ENCODE data around the gene SLC37A4.
"Not testable (repeated sequence)": the region's sequence is repeated elsewhere in the genome, so short reads cannot be mapped to it uniquely, and the experiment has no call there.

Gene SLC37A4

GRCh38 chr11:119030329-119031047 is at the start of gene SLC37A4:
Gene SLC37A4, minus strand, starts transcription at chr11:119030877.
- peak; percentile 99 for DNase-seq (ENCODE audit: low read depth)

- DNase-seq (ENCODE audit: low read depth) = no peak
Observed at GRCh38 chr11:119078675-119079420, 48.2 kb upstream of the SLC37A4 start.

- DNase-seq (ENCODE audit: low read depth) = no peak
Observed at GRCh38 chr11:119077839-119078238, 47.2 kb upstream of the SLC37A4 start.

- DNase-seq (ENCODE audit: low read depth) = peak; percentile 97
Observed at GRCh38 chr11:119067371-119068222, 36.9 kb upstream of the SLC37A4 start, which contains the start of gene VPS11. Gene VPS11, plus strand, starts transcription at chr11:119067818. Its CDS starts 6 bp downstream, at chr11:119067824.

GRCh38 chr11:119065369-119065768 is 34.7 kb upstream of the SLC37A4 start:
- no peak for DNase-seq (ENCODE audit: low read depth)

GRCh38 chr11:119062779-119063178 is 32.1 kb upstream of the SLC37A4 start:
- no peak for DNase-seq (ENCODE audit: low read depth)

- DNase-seq (ENCODE audit: low read depth) = no peak
Observed at GRCh38 chr11:119061256-119061655, 30.6 kb upstream of the SLC37A4 start.

- DNase-seq (ENCODE audit: low read depth) = not testable (repeated sequence)
Observed at GRCh38 chr11:119059128-119059527, 28.5 kb upstream of the SLC37A4 start.

GRCh38 chr11:119057000-119057769 is 26.5 kb upstream of the SLC37A4 start, which contains the start of gene HYOU1:
Gene HYOU1, minus strand, starts transcription at chr11:119057205. Its CDS starts 1,045 bp downstream, at chr11:119056160.
- peak; percentile 97 for DNase-seq (ENCODE audit: low read depth)

- DNase-seq (ENCODE audit: low read depth) = peak; percentile 19
Observed at GRCh38 chr11:119056421-119056999, 25.8 kb upstream of the SLC37A4 start.

- no peak for DNase-seq (ENCODE audit: low read depth)
Observed at GRCh38 chr11:119055901-119056300, 25.2 kb upstream of the SLC37A4 start.

- DNase-seq (ENCODE audit: low read depth) = no peak
Observed at GRCh38 chr11:119054418-119054817, 23.7 kb upstream of the SLC37A4 start.

- DNase-seq (ENCODE audit: low read depth) = no peak
Observed at GRCh38 chr11:119052163-119052814, 21.6 kb upstream of the SLC37A4 start.

- no peak for DNase-seq (ENCODE audit: low read depth)
Observed at GRCh38 chr11:119051440-119052162, 20.9 kb upstream of the SLC37A4 start.

- no peak for DNase-seq (ENCODE audit: low read depth)
Observed at GRCh38 chr11:119049081-119049480, 18.4 kb upstream of the SLC37A4 start.

GRCh38 chr11:119048644-119049043 is 18.0 kb upstream of the SLC37A4 start:
- DNase-seq (ENCODE audit: low read depth) = no peak

- DNase-seq (ENCODE audit: low read depth) = no peak
Observed at GRCh38 chr11:119047205-119047604, 16.5 kb upstream of the SLC37A4 start.

- no peak for DNase-seq (ENCODE audit: low read depth)
Observed at GRCh38 chr11:119046489-119046888, 15.8 kb upstream of the SLC37A4 start.

- no peak for DNase-seq (ENCODE audit: low read depth)
Observed at GRCh38 chr11:119044708-119045107, 14.0 kb upstream of the SLC37A4 start.

GRCh38 chr11:119042927-119043326 is 12.2 kb upstream of the SLC37A4 start:
- DNase-seq (ENCODE audit: low read depth) = no peak

Data from stimulated activated CD8-positive, alpha-beta memory T cell treated with anti-CD3 and anti-CD28 coated beads, Interleukin-12 subunit alpha, Interleukin-12 subunit beta, amount 100 ng/mL, for 1 hour (primary cell).